Retinal pigment epithelial cell (primary cell): ENCODE results near the gene CLDN15.

Experiments
- DNase-seq: peaks from one replicate; pipeline ENCODE4 v3.0.0-alpha.2; 2010; ENCODE audit warnings: low read depth
- H3K4me3 ChIP-seq: 2 replicates; pipeline ENCODE4 v1.5.1; 2011; ENCODE audit warnings: mild to moderate bottlenecking, low read length, control low read depth, moderate library complexity
- CTCF ChIP-seq: conservative IDR thresholded peaks from 2 replicates; pipeline ENCODE4 v1.5.1; 2011; ENCODE audit warnings: low read depth, low read length, control low read depth, inconsistent platforms

The CLDN15 gene

GRCh38 chr7:101186844-101187428, 50.7 kb downstream of the CLDN15 start:
- TF ChIP-seq CTCF, result no peak
- no peak overlapping the region for H3K4me3 ChIP-seq
- no peak for DNase-seq

GRCh38 chr7:101186194-101186593, 51.4 kb downstream of the CLDN15 start:
- no peak for TF ChIP-seq CTCF
- DNase-seq, result no peak
- no peak overlapping the region for H3K4me3 ChIP-seq

- no peak for TF ChIP-seq CTCF
- H3K4me3 ChIP-seq, result no peak overlapping the region
- DNase-seq, result no peak
Observed at GRCh38 chr7:101185258-101185839, 52.3 kb downstream of the CLDN15 start.
